Measurements from ENCODE around the gene LRRC1. TPM values are rescaled to one million over a fixed set of nuclear protein-coding genes. Genes with fewer than 3 reads are reported as not detected.

LRRC1 gene
- total RNA-seq, 4 donors from 2014 or later, result 41.7 to 52.4 (median 48.4) TPM

DNA sequence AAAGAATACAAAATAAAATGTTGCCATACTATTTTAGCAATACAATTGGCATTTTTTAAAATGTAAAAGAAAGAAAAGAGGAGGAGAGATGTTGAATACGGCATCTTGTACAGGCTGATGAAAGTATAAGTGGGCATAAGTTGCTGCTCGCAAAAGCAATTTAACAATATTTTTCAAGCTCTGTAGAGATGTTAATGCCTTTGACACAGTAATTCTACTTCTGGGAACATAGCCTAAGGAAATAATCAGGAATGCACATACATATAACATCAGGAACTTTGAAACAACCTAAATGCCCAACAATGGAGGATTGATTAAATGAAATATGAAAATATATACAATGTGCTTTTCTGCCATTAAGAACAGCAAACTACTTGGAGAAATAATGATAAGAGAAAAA lies 80.2 kb downstream of the LRRC1 start:
- 93 to 97% methylated on average over 2 of the region's 2 CpGs for WGBS, 2 donors
- Histone ChIP-seq H3K4me3 (replicated peaks in 1 of 3) (no peak overlapping the region), H3K36me3 (no peaks in the 10 kb centered on the region), H3K4me1 (peaks cover 6 to 14% of the 10 kb centered on the region in 2 donors), H3K9me3 (no peaks in the 10 kb centered on the region), H3K27ac (no peak overlapping the region), H3K27me3 (no peaks in the 10 kb centered on the region)
- no peak for DNase-seq
- intact Hi-C loops (cut with DNase I), result no loop called here
- TF ChIP-seq CTCF (IDR thresholded peaks at IDR 0.05) (no peak), POLR2A (IDR thresholded peaks at IDR 0.05) (no peak)

DNA sequence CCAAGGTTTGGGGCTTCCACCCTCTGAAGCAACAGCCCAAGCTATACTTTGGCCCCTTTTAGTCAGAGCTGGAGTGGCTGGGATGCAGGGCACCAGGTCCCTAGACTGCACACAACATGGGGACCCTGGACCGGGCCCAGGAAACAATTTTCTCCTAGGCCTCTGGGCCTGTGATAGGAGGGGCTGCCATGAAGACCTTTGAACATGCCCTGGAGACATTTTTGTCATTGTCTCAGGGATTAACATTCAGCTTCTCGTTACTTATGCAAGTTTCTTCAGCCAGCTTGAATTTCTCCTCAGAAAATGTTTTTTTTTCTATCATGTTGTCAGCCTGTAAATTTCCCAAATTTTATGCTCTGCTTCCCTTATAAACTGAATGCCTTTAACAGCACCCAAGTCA lies 82.3 kb downstream of the LRRC1 start:
- TF ChIP-seq CTCF (IDR thresholded peaks at IDR 0.05), result no peak
- TF ChIP-seq POLR2A (IDR thresholded peaks at IDR 0.05), result no peak
- intact Hi-C loops (cut with DNase I), result no loop called here
- no peak overlapping the region for H3K27ac ChIP-seq
- no peaks in the 10 kb centered on the region for H3K36me3 ChIP-seq
- no peaks in the 10 kb centered on the region for H3K9me3 ChIP-seq
- no peaks in the 10 kb centered on the region for H3K27me3 ChIP-seq
- no peak overlapping the region for H3K4me3 ChIP-seq (replicated peaks in 1 of 3)
- peaks cover 10 to 17% of the 10 kb centered on the region in 2 donors for H3K4me1 ChIP-seq
- DNase-seq, result no peak
- WGBS, 2 donors, result 60 to 97% methylated on average over 2 of the region's 2 CpGs

GRCh38 chr6:53878808-53879207 lies 84.0 kb downstream of the LRRC1 start:
- no peak overlapping the region for H3K27ac ChIP-seq
- H3K27me3 ChIP-seq, result no peaks in the 10 kb centered on the region
- WGBS, 2 donors, result 98 to 100% methylated on average over 2 of the region's 2 CpGs
- peaks cover 10 to 17% of the 10 kb centered on the region in 2 donors for H3K4me1 ChIP-seq
- no peak overlapping the region for H3K4me3 ChIP-seq (replicated peaks in 1 of 3)
- no peaks in the 10 kb centered on the region for H3K36me3 ChIP-seq
- intact Hi-C loops (cut with DNase I), result no loop called here
- no peak for TF ChIP-seq CTCF (IDR thresholded peaks at IDR 0.05)
- no peak for TF ChIP-seq POLR2A (IDR thresholded peaks at IDR 0.05)
- no peaks in the 10 kb centered on the region for H3K9me3 ChIP-seq
- no peak for DNase-seq

DNA sequence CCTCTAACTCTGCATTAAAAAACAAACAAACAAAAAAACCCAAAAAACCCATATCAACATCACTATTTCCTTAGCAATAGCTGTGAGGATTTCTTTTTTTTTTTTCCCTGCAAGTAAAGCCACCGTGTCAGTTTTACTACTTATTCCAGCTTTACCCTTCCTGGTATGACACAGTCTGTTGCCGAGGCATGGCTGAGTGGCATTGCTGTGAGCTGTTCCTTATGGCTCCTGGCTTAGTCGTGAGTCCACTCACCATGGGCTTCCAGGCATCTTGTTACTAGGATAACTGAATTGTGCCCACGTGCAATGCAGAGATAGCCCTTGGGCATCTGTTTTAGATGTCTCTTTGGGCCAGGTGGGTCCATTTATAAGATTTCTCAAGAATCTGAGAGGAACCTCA lies 84.8 kb downstream of the LRRC1 start:
- DNase-seq, result no peak
- 71 to 75% methylated on average over 4 of the region's 4 CpGs for WGBS, 2 donors
- no peak for TF ChIP-seq POLR2A (IDR thresholded peaks at IDR 0.05)
- no peak for TF ChIP-seq CTCF (IDR thresholded peaks at IDR 0.05)
- no peaks in the 10 kb centered on the region for H3K27me3 ChIP-seq
- H3K36me3 ChIP-seq, result no peaks in the 10 kb centered on the region
- H3K27ac ChIP-seq, result no peak overlapping the region
- peaks cover 10 to 17% of the 10 kb centered on the region in 2 donors for H3K4me1 ChIP-seq
- H3K9me3 ChIP-seq, result no peaks in the 10 kb centered on the region
- H3K4me3 ChIP-seq (replicated peaks in 1 of 3), result no peak overlapping the region
- intact Hi-C loops (cut with DNase I), result no loop called here

DNA sequence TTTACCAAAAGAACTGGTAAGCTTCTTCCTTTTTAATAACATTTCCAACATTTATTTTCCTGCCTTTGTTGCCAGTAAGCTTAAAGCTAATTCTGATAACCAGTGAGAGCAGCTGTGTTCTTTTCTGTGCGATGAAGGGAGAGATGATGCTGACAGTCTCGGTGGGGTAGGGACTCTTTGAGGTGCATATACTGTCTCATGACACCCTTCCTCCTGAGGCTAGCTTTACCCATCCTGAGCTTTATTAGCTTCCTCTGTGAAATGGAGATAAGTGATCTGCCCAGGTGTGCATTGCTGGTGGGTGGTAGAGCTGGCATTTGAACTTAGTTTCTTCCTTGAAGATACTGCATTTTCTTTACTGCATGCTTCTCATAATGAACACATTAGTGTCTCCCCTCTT lies 92.5 kb downstream of the LRRC1 start:
- TF ChIP-seq CTCF (IDR thresholded peaks at IDR 0.05) (no peak), POLR2A (IDR thresholded peaks at IDR 0.05) (no peak)
- H3K9me3 ChIP-seq, result no peaks in the 10 kb centered on the region
- H3K27me3 ChIP-seq, result no peaks in the 10 kb centered on the region
- H3K4me1 ChIP-seq, result no peaks in the 10 kb centered on the region
- WGBS, 2 donors, result 75 to 90% methylated on average over 2 of the region's 2 CpGs
- intact Hi-C loops (cut with DNase I), result no loop called here
- DNase-seq, result no peak
- no peaks in the 10 kb centered on the region for H3K36me3 ChIP-seq
- no peak overlapping the region for H3K4me3 ChIP-seq (replicated peaks in 1 of 3)
- H3K27ac ChIP-seq, result no peak overlapping the region

Data from thyroid gland (tissue), 4 donors.